ENCODE measurements around the gene AQP3. TPM values are rescaled to one million over a fixed set of nuclear protein-coding genes. Genes with fewer than 3 reads are reported as not detected.

AQP3 gene
- total and polyA plus RNA-seq, 2 of the 8 experiments (the other 6 are each of a cell fraction or from before 2014, with no cell fraction given), result 2.6 to 7.6 TPM

- TF ChIP-seq CHD7 (IDR thresholded peaks at IDR 0.05; ENCODE audit: insufficient replicate concordance, low read length) (no peak), POLR2AphosphoS5 (IDR thresholded peaks at IDR 0.05; ENCODE audit: low read depth, low read length) (no peak), SRF (IDR thresholded peaks at IDR 0.05; ENCODE audit: low read depth, low read length) (no peak), PHF8 (conservative IDR thresholded peaks at IDR 0.05; ENCODE audit: low read depth, low read length) (no peak), KDM5A (IDR thresholded peaks at IDR 0.05; ENCODE audit: low read length) (no peak), BRCA1 (IDR thresholded peaks at IDR 0.05; ENCODE audit: low read depth, low read length) (no peak), KDM4A (IDR thresholded peaks at IDR 0.05; ENCODE audit: low read depth, low read length, severe bottlenecking) (no peak), TCF12 (IDR thresholded peaks at IDR 0.05; ENCODE audit: low read depth, low read length) (no peak), GTF2F1 (IDR thresholded peaks at IDR 0.05; ENCODE audit: borderline replicate concordance, low read depth, low read length) (no peak)
These were observed 43.2 kb downstream of the AQP3 start (continued) for GRCh38 chr9:33403941-33404787.
